HCT116 (cell line): ENCODE data around the gene HOPX. TPM values are rescaled to one million over a fixed set of nuclear protein-coding genes. Genes with fewer than 3 reads are reported as not detected.
"Not testable (repeated sequence)": the region's sequence is repeated elsewhere in the genome, so short reads cannot be mapped to it uniquely, and the experiment has no call there.

Experiments used
- ATAC-seq: fragments of 200-7000 bp; cut with Tn5 transposase; 2 replicates; pipeline ENCODE4 v1.9.1; 2020; ENCODE audit warnings: mild to moderate bottlenecking, moderate library complexity
- BruUV-seq: library from RNA; stranded (reverse); fragments of 400-500 nt; replicated peaks from 2 replicates; lab custom pipeline; 2021; lab: Mats Ljungman, UMichigan
- CTCF ChIA-PET: fragments of 300-600 bp; sonication (Branson Sonifier 250); formaldehyde crosslinking; loops from one replicate; lab custom pipeline; 2021; ENCODE audit warnings: antibody characterized with exemption; lab: Charles Lee
- POLR2A ChIA-PET: fragments of 300-600, 350-600 bp; sonication (Branson Sonifier 250); formaldehyde crosslinking; loops from one replicate; lab custom pipeline; 2021; ENCODE audit warnings: antibody characterized with exemption; lab: Charles Lee
- RAD21 ChIA-PET, 2 experiments: fragments of 300-600 bp; sonication (Branson Sonifier 250); formaldehyde crosslinking; loops; one replicate each; lab custom pipeline; 2023; ENCODE audit warnings: low total read pairs in 2 of 2; ENCODE audit not compliant: uncharacterized antibody in 2 of 2, unreplicated experiment in 2 of 2, low non-redundant PET in 1 of 2; lab: Charles Lee
- DNase-seq: peaks from one replicate; pipeline ENCODE4 v3.0.0-alpha.2; 2010; ENCODE audit warnings: low read depth, low spot score
- H2AFZ ChIP-seq: fragments of 200-600 bp; shearing (Covaris generic), sonication (generic); 2 replicates; pipeline ENCODE4 v1.6.1; 2017; ENCODE audit warnings: low read depth, mixed run types, mixed read lengths, antibody characterized with exemption, low read length; ENCODE audit not compliant: poor library complexity, severe bottlenecking
- H3K27ac ChIP-seq: 2 replicates; pipeline ENCODE4 v1.5.1; 2012; ENCODE audit warnings: low read depth, low read length
- H3K27me3 ChIP-seq: fragments of 200-600 bp; sonication (generic); 2 replicates; pipeline ENCODE4 v1.6.1; 2016; ENCODE audit warnings: mixed run types, low read length, mixed read lengths; ENCODE audit not compliant: insufficient read depth
- H3K36me3 ChIP-seq, 2 experiments: fragments of 200-500 bp in 1 of 2; fragments of 200-600 bp in 1 of 2; sonication (Bioruptor generic) in 1 of 2; sonication (generic) in 1 of 2; 2 replicates each; pipeline versions ENCODE4 v1.5.1 to v1.6.1; 2014 to 2016; ENCODE audit warnings: low read length in 2 of 2, inconsistent platforms in 1 of 2, mixed read lengths in 1 of 2, mixed run types in 1 of 2; ENCODE audit not compliant: insufficient read depth in 2 of 2, control insufficient read depth in 1 of 2
- H3K4me1 ChIP-seq, 2 experiments: fragments of 200-600 bp in 1 of 2; sonication (generic) in 1 of 2; 2 replicates each; pipeline versions ENCODE4 v1.5.1 to v1.6.1; 2012 to 2017; ENCODE audit warnings: low read length in 2 of 2, inconsistent platforms in 1 of 2, mild to moderate bottlenecking in 1 of 2, mixed read lengths in 1 of 2, mixed run types in 1 of 2, moderate library complexity in 1 of 2; ENCODE audit not compliant: insufficient read depth in 2 of 2, control insufficient read depth in 1 of 2
- H3K4me2 ChIP-seq: fragments of 200-600 bp; sonication (generic); 2 replicates; pipeline ENCODE4 v1.6.1; 2017; ENCODE audit warnings: mixed run types, low read length, mixed read lengths
- H3K4me3 ChIP-seq, 2 experiments: fragments of 200-600 bp in 1 of 2; sonication (generic) in 1 of 2; replicated peaks in 1 of 2; 2 replicates each; pipeline ENCODE4 v1.5.1; 2011 to 2016; ENCODE audit warnings: low read length in 2 of 2, control low read depth in 1 of 2, low read depth in 1 of 2, mild to moderate bottlenecking in 1 of 2, mixed read lengths in 1 of 2, mixed run types in 1 of 2
- H3K79me2 ChIP-seq: fragments of 200-600 bp; sonication (generic); 2 replicates; pipeline ENCODE4 v1.6.1; 2017; ENCODE audit warnings: mild to moderate bottlenecking, mixed run types, low read length, moderate library complexity, mixed read lengths; ENCODE audit not compliant: insufficient read depth
- H3K9ac ChIP-seq: fragments of 200-600 bp; sonication (generic); 2 replicates; pipeline ENCODE4 v1.6.1; 2016; ENCODE audit warnings: low read length, mixed read lengths
- H3K9me2 ChIP-seq: fragments of 200-600 bp; sonication (generic), shearing (Covaris generic); 2 replicates; pipeline ENCODE4 v1.6.1; 2017; ENCODE audit warnings: mixed run types, mild to moderate bottlenecking, moderate library complexity; ENCODE audit not compliant: insufficient read depth
- H3K9me3 ChIP-seq, 2 experiments: fragments of 200-500 bp in 1 of 2; fragments of 200-600 bp in 1 of 2; sonication (Bioruptor generic) in 1 of 2; sonication (generic) in 1 of 2; 2 replicates each; pipeline ENCODE4 v1.6.1; 2014 to 2017; ENCODE audit warnings: low read length in 2 of 2, mixed read lengths in 2 of 2, inconsistent platforms in 1 of 2, low read depth in 1 of 2, mild to moderate bottlenecking in 1 of 2, mixed run types in 1 of 2, moderate library complexity in 1 of 2; ENCODE audit not compliant: control insufficient read depth in 1 of 2, insufficient read depth in 1 of 2
- H4K20me1 ChIP-seq: fragments of 200-600 bp; sonication (generic), shearing (Covaris generic); 2 replicates; pipeline ENCODE4 v1.6.1; 2017; ENCODE audit warnings: mixed run types, mild to moderate bottlenecking, moderate library complexity; ENCODE audit not compliant: insufficient read depth
- CBX3 ChIP-seq: IDR thresholded peaks from 2 replicates; pipeline ENCODE4 v1.6.1; 2012; ENCODE audit warnings: low read depth
- CTCF ChIP-seq, 3 experiments: fragments of 200-600 bp in 1 of 3; sonication (generic) in 1 of 3; IDR thresholded peaks in 2 of 3; conservative IDR thresholded peaks in 1 of 3; 2 replicates each; pipeline ENCODE4 v1.5.1; 2012 to 2017; ENCODE audit warnings: low read depth in 2 of 3, low read length in 2 of 3, antibody characterized with exemption in 1 of 3, borderline replicate concordance in 1 of 3, control low read depth in 1 of 3, mild to moderate bottlenecking in 1 of 3, mixed read lengths in 1 of 3, mixed run types in 1 of 3, moderate library complexity in 1 of 3; ENCODE audit not compliant: insufficient read depth in 1 of 3
- EGR1 ChIP-seq: IDR thresholded peaks from 2 replicates; pipeline ENCODE4 v1.6.1; 2012; ENCODE audit warnings: low read depth
- ELF1 ChIP-seq: IDR thresholded peaks from 2 replicates; pipeline ENCODE4 v1.6.1; 2012; ENCODE audit warnings: low read depth, borderline replicate concordance
- EZH2 ChIP-seq: fragments of 200-600 bp; sonication (generic); IDR thresholded peaks from 2 replicates; pipeline ENCODE4 v1.6.1; 2017; ENCODE audit warnings: antibody characterized with exemption, mixed run types
- EZH2phosphoT487 ChIP-seq: fragments of 200-600 bp; IDR thresholded peaks from 2 replicates; pipeline ENCODE4 v1.6.1; 2018; ENCODE audit warnings: antibody characterized with exemption, borderline replicate concordance
- JUND ChIP-seq: IDR thresholded peaks from 2 replicates; pipeline ENCODE4 v1.6.1; 2012
- RAD21 ChIP-seq: IDR thresholded peaks from 2 replicates; pipeline ENCODE4 v1.6.1; 2012; ENCODE audit warnings: low read depth, mild to moderate bottlenecking
- SRF ChIP-seq: IDR thresholded peaks from 2 replicates; pipeline ENCODE4 v1.6.1; 2012; ENCODE audit warnings: low read depth
- TCF7L2 ChIP-seq: IDR thresholded peaks from 2 replicates; pipeline ENCODE4 v1.7.0; 2011; ENCODE audit warnings: borderline replicate concordance, inconsistent platforms; ENCODE audit not compliant: insufficient read depth, insufficient read length; ENCODE audit errors: extremely low read depth
- YY1 ChIP-seq: IDR thresholded peaks from 2 replicates; pipeline ENCODE4 v1.6.1; 2011; ENCODE audit warnings: low read length, low read depth, moderate library complexity, mild to moderate bottlenecking; ENCODE audit not compliant: insufficient replicate concordance; ENCODE audit errors: extremely low read depth
- ZFX ChIP-seq: fragments of 450-650 bp; IDR thresholded peaks from 2 replicates; pipeline ENCODE4 v1.6.1; 2017
- intact Hi-C: fragments of 100-400 bp; cut with micrococcal nuclease; formaldehyde crosslinking; loops from 2 replicates; pipeline ENCODE4 v1.10.0; 2022
- total RNA-seq: library from RNA; stranded (reverse); gene quantifications from one replicate; pipeline ENCODE4 v1.2.1, GENCODE V29; 2021; ENCODE audit not compliant: unreplicated experiment

HOPX gene
- total RNA-seq, 1 experiment from 2014 or later, result 0.42 TPM

- H3K9me2 ChIP-seq, result no peaks in the 10 kb centered on the region
- H3K36me3 ChIP-seq, result no peaks in the 10 kb centered on the region
- no TSS peak for BruUV-seq
- intact Hi-C loops, result no loop called here
- DNase-seq, result no peak
- no peak overlapping the region for H3K27ac ChIP-seq
- RAD21 ChIA-PET, result no interaction called here
- no peaks in the 10 kb centered on the region for H4K20me1 ChIP-seq
- H3K27me3 ChIP-seq, result no peaks in the 10 kb centered on the region
- H3K79me2 ChIP-seq, result no peaks in the 10 kb centered on the region
- no peaks in the 10 kb centered on the region for H3K9me3 ChIP-seq
- no peaks in the 10 kb centered on the region for H3K4me1 ChIP-seq
- CTCF ChIA-PET, result no interaction called here
- H3K9ac ChIP-seq, result no peak overlapping the region
- H3K4me2 ChIP-seq, result no peak overlapping the region
- TF ChIP-seq CBX3 (no peak), EGR1 (no peak), SRF (no peak), EZH2 (no peak), JUND (no peak), YY1 (no peak), RAD21 (no peak), ELF1 (no peak), ZFX (no peak)
- TF ChIP-seq, all 23 proteins: peak for 0
- ATAC-seq, result no peak
- no peak overlapping the region for H3K4me3 ChIP-seq
- H2AFZ ChIP-seq, result no peak overlapping the region
- POLR2A ChIA-PET, result no interaction called here
Observed at GRCh38 chr4:56728512-56728911, 47.4 kb upstream of the HOPX start.

GRCh38 chr4:56727150-56727549 is 46.1 kb upstream of the HOPX start:
- DNase-seq, result no peak
- Histone ChIP-seq H3K27me3 (no peaks in the 10 kb centered on the region), H3K4me3 (no peak overlapping the region), H3K4me2 (no peak overlapping the region), H3K9me3 (no peaks in the 10 kb centered on the region), H3K9ac (no peak overlapping the region), H3K79me2 (no peaks in the 10 kb centered on the region), H3K9me2 (no peaks in the 10 kb centered on the region), H3K27ac (no peak overlapping the region), H2AFZ (no peak overlapping the region), H3K36me3 (no peaks in the 10 kb centered on the region), H4K20me1 (no peaks in the 10 kb centered on the region), H3K4me1 (no peaks in the 10 kb centered on the region)
- no peak for TF ChIP-seq TCF7L2
- no peak for TF ChIP-seq EZH2phosphoT487
- peak; percentile 22; the same call in 1 of the 2 replicates for TF ChIP-seq RAD21
- 0 out of 6 replicates have a peak, but pooled peaks of 1 of the 3 experiments have one; percentile 11 for TF ChIP-seq CTCF (IDR thresholded peaks at IDR 0.05 in 2 of 3, conservative IDR thresholded peaks at IDR 0.05 in 1 of 3; ENCODE audit: borderline replicate concordance in 1 of 3, insufficient read depth in 1 of 3, low read depth in 2 of 3, low read length in 2 of 3)
- no TSS peak for BruUV-seq
- POLR2A ChIA-PET, result interaction anchor here (1.0 kb wide), 1 partner anchor 40 kb away, joined by 3 read pairs; no protein-coding TSS in a partner anchor
- RAD21 ChIA-PET, result no interaction called here
- intact Hi-C loops, result no loop called here
- CTCF ChIA-PET, result interaction anchor here (0.8 kb wide), 1 partner anchor 73 kb away, joined by 3 read pairs; no protein-coding TSS in a partner anchor
- peak; percentile 64 for ATAC-seq

- H3K27me3 ChIP-seq, H3K9ac ChIP-seq, H3K9me2 ChIP-seq, intact Hi-C loops, H4K20me1 ChIP-seq, H2AFZ ChIP-seq, DNase-seq, H3K79me2 ChIP-seq, H3K27ac ChIP-seq, RAD21 ChIA-PET, H3K36me3 ChIP-seq, H3K4me3 ChIP-seq, H3K4me2 ChIP-seq, BruUV-seq, H3K4me1 ChIP-seq, ATAC-seq, H3K9me3 ChIP-seq: not testable (repeated sequence)
- CTCF ChIA-PET, result interaction anchor here (0.8 kb wide), 1 partner anchor 73 kb away, joined by 3 read pairs; no protein-coding TSS in a partner anchor
- POLR2A ChIA-PET, result interaction anchor here (1.0 kb wide), 1 partner anchor 41 kb away, joined by 3 read pairs; no protein-coding TSS in a partner anchor
Observed at GRCh38 chr4:56726593-56726992, 45.5 kb upstream of the HOPX start.
